ENCODE measurements around the gene NHS. TPM values are rescaled to one million over a fixed set of nuclear protein-coding genes. Genes with fewer than 3 reads are reported as not detected.
A peak's percentile ranks its signal among the peaks of the same experiment; 100 is the strongest.
"Not testable (repeated sequence)": the region's sequence is repeated elsewhere in the genome, so short reads cannot be mapped to it uniquely, and the experiment has no call there.

The NHS gene
- total RNA-seq, 1 donor from 2014 or later: 7.3 TPM

GRCh38 chrX:17568804-17569203 lies 193.8 kb downstream of the NHS start:
- not testable (repeated sequence) for FAIRE-seq; DNase-seq (ENCODE audit: low spot score in 2 of 2)

GRCh38 chrX:17579026-17579425 lies 204.0 kb downstream of the NHS start:
- FAIRE-seq (no peak), DNase-seq (ENCODE audit: low spot score in 2 of 2) (no peak)

GRCh38 chrX:17580539-17581152 lies 205.6 kb downstream of the NHS start:
- no peak for FAIRE-seq
- DNase-seq (ENCODE audit: low spot score in 2 of 2): no peak

- DNase-seq (ENCODE audit: low spot score in 2 of 2) (no peak), FAIRE-seq (no peak)
Measured at GRCh38 chrX:17581641-17582040, 206.6 kb downstream of the NHS start.

- FAIRE-seq: no peak
- DNase-seq (ENCODE audit: low spot score in 2 of 2): no peak
Measured at GRCh38 chrX:17584248-17584681, 209.3 kb downstream of the NHS start.

GRCh38 chrX:17585006-17585405 lies 210.0 kb downstream of the NHS start:
- DNase-seq (ENCODE audit: low spot score in 2 of 2) (no peak), FAIRE-seq (no peak)

- FAIRE-seq (no peak), DNase-seq (ENCODE audit: low spot score in 2 of 2) (no peak)
Measured at GRCh38 chrX:17587366-17587765, 212.4 kb downstream of the NHS start.

- FAIRE-seq (no peak), DNase-seq (ENCODE audit: low spot score in 2 of 2) (no peak)
Measured at GRCh38 chrX:17588303-17588702, 213.3 kb downstream of the NHS start.

- no peak for FAIRE-seq
Measured at GRCh38 chrX:17590892-17591740, 216.1 kb downstream of the NHS start.

GRCh38 chrX:17591741-17592110 lies 216.7 kb downstream of the NHS start:
- no peak for FAIRE-seq

More at GRCh38 chrX:17590892-17591740, 216.1 kb downstream of the NHS start:
- peak in 1 of 2 donors; percentile 14 for DNase-seq (ENCODE audit: low spot score in 2 of 2)

GRCh38 chrX:17592117-17592516 lies 217.1 kb downstream of the NHS start:
- DNase-seq (ENCODE audit: low spot score in 2 of 2) (no peak), FAIRE-seq (no peak)

More at GRCh38 chrX:17591741-17592110, 216.7 kb downstream of the NHS start:
- DNase-seq (ENCODE audit: low spot score in 2 of 2): no peak

GRCh38 chrX:17594693-17595092 lies 219.7 kb downstream of the NHS start:
- DNase-seq (ENCODE audit: low spot score in 2 of 2): no peak
- no peak for FAIRE-seq

- FAIRE-seq (no peak), DNase-seq (ENCODE audit: low spot score in 2 of 2) (no peak)
Measured at GRCh38 chrX:17595456-17596035, 220.5 kb downstream of the NHS start.

- no peak for FAIRE-seq
- DNase-seq (ENCODE audit: low spot score in 2 of 2): no peak
Measured at GRCh38 chrX:17596061-17596460, 221.1 kb downstream of the NHS start.

- FAIRE-seq: no peak
- no peak for DNase-seq (ENCODE audit: low spot score in 2 of 2)
Measured at GRCh38 chrX:17596546-17597205, 221.7 kb downstream of the NHS start.

GRCh38 chrX:17597327-17597726 lies 222.3 kb downstream of the NHS start:
- no peak for FAIRE-seq
- no peak for DNase-seq (ENCODE audit: low spot score in 2 of 2)

GRCh38 chrX:17597836-17598439 lies 222.9 kb downstream of the NHS start:
- FAIRE-seq: no peak
- DNase-seq (ENCODE audit: low spot score in 2 of 2): no peak

GRCh38 chrX:17601441-17602200 lies 226.6 kb downstream of the NHS start:
- DNase-seq (ENCODE audit: low spot score in 2 of 2): no peak
- no peak for FAIRE-seq

- FAIRE-seq (no peak), DNase-seq (ENCODE audit: low spot score in 2 of 2) (no peak)
Measured at GRCh38 chrX:17602245-17602644, 227.2 kb downstream of the NHS start.

- DNase-seq (ENCODE audit: low spot score in 2 of 2): no peak
- FAIRE-seq: no peak
Measured at GRCh38 chrX:17603196-17603595, 228.2 kb downstream of the NHS start.

All from frontal cortex (tissue), 4 donors.